ENCODE results near the gene FBXL7. TPM values are rescaled to one million over a fixed set of nuclear protein-coding genes. Genes with fewer than 3 reads are reported as not detected.

Gene FBXL7
- total RNA-seq, 6 experiments from 2014 or later: 12.7 to 19.2 (median 16.8) TPM

DNA sequence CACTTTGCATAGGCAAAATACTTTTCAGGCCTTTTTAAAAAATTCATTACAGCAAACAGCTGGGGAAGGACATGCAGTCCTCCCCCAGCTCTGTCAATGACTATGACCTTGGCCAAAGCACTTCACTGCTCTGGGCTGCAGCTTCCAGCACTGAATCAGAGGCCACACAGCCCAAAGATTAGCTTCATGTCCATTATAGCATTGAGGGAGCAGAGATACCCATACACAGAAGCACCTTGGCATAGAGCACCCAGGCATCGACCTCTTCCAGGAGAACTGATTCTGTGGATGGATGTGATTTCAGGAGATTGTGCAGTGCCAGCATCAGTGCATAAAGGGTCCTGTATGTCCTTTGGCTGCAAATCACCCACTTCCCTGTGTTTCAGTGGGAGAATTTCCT lies 437.7 kb downstream of the FBXL7 start:
- H3K4me1 Mint-ChIP-seq (ENCODE audit: low read depth): peaks cover 36% of the 10 kb centered on the region

DNA sequence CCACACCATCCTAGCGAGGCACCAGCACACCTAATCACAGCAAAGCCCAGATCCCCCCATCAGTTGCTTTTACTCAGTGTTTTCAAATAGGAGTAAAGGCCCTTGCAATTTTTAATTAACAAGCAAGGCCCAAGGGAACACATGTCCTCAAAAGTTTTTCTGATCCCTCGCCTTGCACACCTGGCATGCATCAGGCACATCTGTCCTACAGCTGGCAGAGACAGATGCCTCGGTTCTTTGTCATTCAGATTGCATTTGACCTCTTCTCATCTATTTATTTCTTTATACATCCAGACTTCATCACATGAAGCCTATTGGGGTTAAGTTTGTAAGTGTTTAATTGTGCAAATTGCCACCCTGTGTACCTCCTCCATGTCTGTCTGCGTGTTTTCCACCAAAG lies 438.2 kb downstream of the FBXL7 start:
- Mint-ChIP-seq H3K27ac (no peak overlapping the region), H3K9me3 (no peaks in the 10 kb centered on the region), H3K4me1 (ENCODE audit: low read depth) (peaks cover 38% of the 10 kb centered on the region), H3K27me3 (ENCODE audit: insufficient read depth) (peaks cover 4% of the 10 kb centered on the region; the same call in 1 of the 2 replicates), H3K4me3 (peak overlapping the region; percentile 17; the same call in 1 of the 2 replicates), H3K36me3 (ENCODE audit: low read depth) (peaks cover 36% of the 10 kb centered on the region)
- TF ChIP-seq, protein P1, sequence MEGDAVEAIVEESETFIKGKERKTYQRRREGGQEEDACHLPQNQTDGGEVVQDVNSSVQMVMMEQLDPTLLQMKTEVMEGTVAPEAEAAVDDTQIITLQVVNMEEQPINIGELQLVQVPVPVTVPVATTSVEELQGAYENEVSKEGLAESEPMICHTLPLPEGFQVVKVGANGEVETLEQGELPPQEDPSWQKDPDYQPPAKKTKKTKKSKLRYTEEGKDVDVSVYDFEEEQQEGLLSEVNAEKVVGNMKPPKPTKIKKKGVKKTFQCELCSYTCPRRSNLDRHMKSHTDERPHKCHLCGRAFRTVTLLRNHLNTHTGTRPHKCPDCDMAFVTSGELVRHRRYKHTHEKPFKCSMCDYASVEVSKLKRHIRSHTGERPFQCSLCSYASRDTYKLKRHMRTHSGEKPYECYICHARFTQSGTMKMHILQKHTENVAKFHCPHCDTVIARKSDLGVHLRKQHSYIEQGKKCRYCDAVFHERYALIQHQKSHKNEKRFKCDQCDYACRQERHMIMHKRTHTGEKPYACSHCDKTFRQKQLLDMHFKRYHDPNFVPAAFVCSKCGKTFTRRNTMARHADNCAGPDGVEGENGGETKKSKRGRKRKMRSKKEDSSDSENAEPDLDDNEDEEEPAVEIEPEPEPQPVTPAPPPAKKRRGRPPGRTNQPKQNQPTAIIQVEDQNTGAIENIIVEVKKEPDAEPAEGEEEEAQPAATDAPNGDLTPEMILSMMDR (IDR thresholded peaks at IDR 0.05): no peak
- no peak for DNase-seq

More for the DNA sequence above, 437.7 kb downstream of the FBXL7 start:
- DNase-seq: no peak
- TF ChIP-seq, protein P1 (IDR thresholded peaks at IDR 0.05): no peak
- Mint-ChIP-seq H3K36me3 (ENCODE audit: low read depth) (peaks cover 36% of the 10 kb centered on the region), H3K27me3 (ENCODE audit: insufficient read depth) (peaks cover 4% of the 10 kb centered on the region; the same call in 1 of the 2 replicates), H3K9me3 (no peaks in the 10 kb centered on the region), H3K4me3 (peak overlapping the region; percentile 17; the same call in 1 of the 2 replicates), H3K27ac (no peak overlapping the region)

DNA sequence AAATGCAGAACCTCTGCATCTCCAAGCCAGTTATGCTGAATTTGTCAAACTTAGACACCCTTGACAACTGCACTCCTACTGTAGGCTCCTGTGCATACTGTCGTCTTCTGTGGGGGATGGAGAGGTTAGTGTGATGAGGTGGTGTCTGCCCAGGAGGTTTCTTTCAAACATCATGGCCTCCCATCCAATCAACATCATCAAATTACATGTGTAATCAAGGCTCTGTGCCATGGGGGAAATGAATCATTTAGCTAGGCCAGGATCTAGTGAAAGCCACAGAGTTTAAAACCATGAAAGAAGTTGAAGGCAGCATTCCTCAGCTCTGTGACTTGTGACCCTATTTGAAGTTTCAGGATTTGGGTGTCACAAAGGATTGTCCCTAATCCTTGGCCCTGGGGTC lies 439.0 kb downstream of the FBXL7 start:
- Mint-ChIP-seq H3K27me3 (ENCODE audit: insufficient read depth) (peaks cover 6% of the 10 kb centered on the region; the same call in 1 of the 2 replicates), H3K9me3 (no peaks in the 10 kb centered on the region), H3K4me3 (peak overlapping the region; percentile 60), H3K27ac (peak overlapping the region; percentile 78), H3K36me3 (ENCODE audit: low read depth) (peaks cover 36% of the 10 kb centered on the region), H3K4me1 (ENCODE audit: low read depth) (peaks cover 40% of the 10 kb centered on the region)
- DNase-seq: peak; percentile 80
- TF ChIP-seq, protein P1 (IDR thresholded peaks at IDR 0.05): no peak

DNA sequence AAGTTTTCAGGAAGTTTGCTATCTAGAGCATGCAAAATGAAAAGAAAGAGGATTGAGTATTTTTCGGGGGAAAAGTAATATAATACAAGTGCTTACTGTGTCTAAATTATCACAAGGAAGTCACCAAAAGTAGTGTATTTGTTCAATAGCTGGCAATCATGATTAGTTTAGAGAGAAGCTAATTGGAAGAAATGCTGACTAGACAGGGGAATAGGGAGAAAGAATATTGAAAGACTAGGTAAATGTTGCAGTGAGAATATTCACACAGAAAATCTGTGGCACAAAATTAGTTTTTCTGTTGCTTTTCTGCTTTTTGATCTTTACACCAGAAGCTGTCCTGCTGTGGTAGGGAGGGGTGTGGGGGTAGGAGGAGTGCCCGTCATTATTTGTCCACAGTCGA lies 440.9 kb downstream of the FBXL7 start:
- TF ChIP-seq, protein P1 (IDR thresholded peaks at IDR 0.05): no peak
- H3K4me1 Mint-ChIP-seq (ENCODE audit: low read depth): peaks cover 48% of the 10 kb centered on the region

DNA sequence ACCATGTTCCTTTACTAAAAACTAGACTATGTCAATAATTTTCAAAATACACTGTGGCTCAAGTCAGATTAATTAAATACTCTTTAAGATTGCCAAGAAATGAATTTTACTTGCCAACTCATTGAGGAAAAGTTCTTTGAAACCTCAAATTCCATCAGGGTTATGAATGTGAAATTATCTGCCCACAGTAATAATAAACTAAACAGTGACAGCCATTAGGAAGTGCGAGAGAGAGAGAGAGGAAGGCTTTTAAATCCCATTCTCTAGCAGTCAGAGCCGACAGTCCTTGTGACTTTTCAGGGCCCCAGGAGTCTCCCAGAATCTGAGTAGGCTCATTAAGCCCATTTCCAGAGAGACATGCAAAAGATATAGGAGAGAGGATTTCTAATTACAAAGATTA lies 443.5 kb downstream of the FBXL7 start:
- Mint-ChIP-seq H3K36me3 (ENCODE audit: low read depth) (peaks cover 14% of the 10 kb centered on the region), H3K9me3 (no peaks in the 10 kb centered on the region), H3K27ac (peak overlapping the region; percentile 56; the same call in 1 of the 2 replicates), H3K4me3 (peak overlapping the region; percentile 4; the same call in 1 of the 2 replicates), H3K27me3 (ENCODE audit: insufficient read depth) (peaks cover 6% of the 10 kb centered on the region; the same call in 1 of the 2 replicates), H3K4me1 (ENCODE audit: low read depth) (peaks cover 39% of the 10 kb centered on the region)
- TF ChIP-seq, protein P1 (IDR thresholded peaks at IDR 0.05): no peak
- DNase-seq: peak; percentile 50

More for the DNA sequence above, 440.9 kb downstream of the FBXL7 start:
- DNase-seq: no peak
- no peaks in the 10 kb centered on the region for H3K9me3 Mint-ChIP-seq
- no peak overlapping the region for H3K27ac Mint-ChIP-seq
- H3K36me3 Mint-ChIP-seq (ENCODE audit: low read depth): peaks cover 31% of the 10 kb centered on the region
- peaks cover 6% of the 10 kb centered on the region; the same call in 1 of the 2 replicates for H3K27me3 Mint-ChIP-seq (ENCODE audit: insufficient read depth)
- H3K4me3 Mint-ChIP-seq: no peak overlapping the region
